Skin of body (tissue), 2 donors: ENCODE data around the gene AKNAD1. TPM values are rescaled to one million over a fixed set of nuclear protein-coding genes. Genes with fewer than 3 reads are reported as not detected.

ENCODE experiments used
- DNase-seq: peaks from one replicate; lab custom pipeline; 2025; lab: John Stamatoyannopoulos, UW
- total RNA-seq: library from RNA; depleted of rRNA; stranded (reverse); fragments of >200 nt; gene quantifications from one replicate; pipeline ENCODE4 v1.2.3, GENCODE V29; 2014

The AKNAD1 gene
- total RNA-seq, 1 donor from 2014 or later, result 0.20 TPM

- DNase-seq, result peak; percentile 91
Measured at GRCh38 chr1:108830119-108831008, 26.5 kb downstream of the AKNAD1 start.

GRCh38 chr1:108829498-108829916 lies 27.4 kb downstream of the AKNAD1 start:
- peak; percentile 5 for DNase-seq

- peak; percentile 93 for DNase-seq
Measured at GRCh38 chr1:108828074-108828961, 28.6 kb downstream of the AKNAD1 start.

GRCh38 chr1:108826081-108826635 lies 30.7 kb downstream of the AKNAD1 start:
- no peak for DNase-seq

- no peak for DNase-seq
Measured at GRCh38 chr1:108824051-108824450, 32.8 kb downstream of the AKNAD1 start.

GRCh38 chr1:108823632-108824031 lies 33.3 kb downstream of the AKNAD1 start:
- no peak for DNase-seq

GRCh38 chr1:108819878-108820277 lies 37.0 kb downstream of the AKNAD1 start:
- DNase-seq, result no peak

- no peak for DNase-seq
Measured at GRCh38 chr1:108817811-108818210, 39.1 kb downstream of the AKNAD1 start.

- peak; percentile 81 for DNase-seq
Measured at GRCh38 chr1:108817016-108817415, 39.9 kb downstream of the AKNAD1 start.

GRCh38 chr1:108816049-108816893 lies 40.6 kb downstream of the AKNAD1 start:
- DNase-seq, result peak; percentile 97

- DNase-seq, result no peak
Measured at GRCh38 chr1:108815566-108815965, 41.3 kb downstream of the AKNAD1 start.

GRCh38 chr1:108814343-108815125 lies 42.4 kb downstream of the AKNAD1 start:
- DNase-seq, result peak; percentile 45

GRCh38 chr1:108813326-108813725 lies 43.6 kb downstream of the AKNAD1 start:
- no peak for DNase-seq

- no peak for DNase-seq
Measured at GRCh38 chr1:108811611-108812010, 45.3 kb downstream of the AKNAD1 start.

GRCh38 chr1:108808438-108808837 lies 48.5 kb downstream of the AKNAD1 start:
- DNase-seq, result no peak

GRCh38 chr1:108803548-108803947 lies 53.3 kb downstream of the AKNAD1 start:
- DNase-seq, result no peak

- DNase-seq, result no peak
Measured at GRCh38 chr1:108801101-108801500, 55.8 kb downstream of the AKNAD1 start.

GRCh38 chr1:108799001-108799400 lies 57.9 kb downstream of the AKNAD1 start:
- no peak for DNase-seq

- no peak for DNase-seq
Measured at GRCh38 chr1:108792420-108792819, 64.5 kb downstream of the AKNAD1 start.

GRCh38 chr1:108791790-108792189 lies 65.1 kb downstream of the AKNAD1 start:
- no peak for DNase-seq
